ENCODE results near the gene TMEM44. TPM values are rescaled to one million over a fixed set of nuclear protein-coding genes. Genes with fewer than 3 reads are reported as not detected.

The TMEM44 gene
- polyA plus RNA-seq, 1 experiment, result 14.0 TPM

DNA sequence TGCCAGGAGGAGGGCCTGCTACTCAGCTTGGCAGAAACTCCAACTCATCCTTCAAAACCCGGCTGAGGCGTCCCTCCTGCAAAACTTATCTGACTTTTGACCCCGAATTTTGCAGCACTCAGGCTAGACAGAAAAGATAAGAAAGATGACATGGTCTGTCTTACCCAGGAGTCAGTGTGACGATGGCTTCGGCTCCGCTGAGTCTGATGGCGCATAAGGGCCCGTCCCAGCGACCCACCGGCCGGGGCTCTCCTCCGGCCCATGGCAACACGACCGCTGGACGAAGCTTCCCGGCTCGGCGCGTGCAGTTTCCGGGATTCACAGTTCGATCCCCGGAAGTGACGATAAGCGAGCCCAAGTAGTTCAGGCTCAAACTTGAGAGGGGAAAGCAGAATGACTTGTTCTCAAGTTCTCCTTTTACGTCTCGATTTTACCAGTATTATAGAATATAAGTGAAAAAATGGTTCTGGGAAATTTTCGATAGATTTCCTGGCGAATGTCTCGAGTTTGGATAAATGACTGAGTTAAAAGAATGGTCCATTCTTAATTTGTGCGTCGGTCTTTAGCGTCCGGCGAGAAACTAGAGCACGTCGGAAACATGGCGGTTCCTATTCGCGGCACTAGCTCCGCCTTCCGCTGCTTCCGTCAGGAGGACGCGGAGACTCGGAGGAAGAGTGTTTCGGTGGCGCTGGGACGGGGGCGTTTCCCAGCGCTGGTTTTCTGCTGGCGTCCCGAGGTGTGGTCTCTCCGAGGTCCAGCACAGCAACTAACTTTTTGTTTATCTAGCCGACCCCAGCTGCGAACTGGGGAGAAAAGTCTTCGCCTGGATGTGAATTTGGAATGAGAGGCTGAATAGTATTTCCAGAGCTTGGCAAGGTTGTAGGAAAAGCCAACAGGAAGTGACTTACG lies 38.9 kb upstream of the TMEM44 start, which contains the start of gene LSG1:
TSS of gene LSG1 (minus strand) at position 292 of the 909 bp plus-strand sequence. CDS start at position 263, 29 bp downstream.
- ChIA-PET CTCF (interaction anchor here (0.5 to 5.1 kb wide), 40 partner anchors 10 to 848 kb away, joined by 3 to 73 read pairs (median 4); partner anchors contain the start of gene XXYLT1), POLR2A (interaction anchor here (0.6 to 3.6 kb wide), 9 partner anchors 10 to 871 kb away, joined by 3 to 32 read pairs (median 4); partner anchors contain the start of genes FAM43A, PPP1R2 and XXYLT1)
- peak; percentile 87 for DNase-seq (ENCODE audit: low read depth, low spot score)

DNA sequence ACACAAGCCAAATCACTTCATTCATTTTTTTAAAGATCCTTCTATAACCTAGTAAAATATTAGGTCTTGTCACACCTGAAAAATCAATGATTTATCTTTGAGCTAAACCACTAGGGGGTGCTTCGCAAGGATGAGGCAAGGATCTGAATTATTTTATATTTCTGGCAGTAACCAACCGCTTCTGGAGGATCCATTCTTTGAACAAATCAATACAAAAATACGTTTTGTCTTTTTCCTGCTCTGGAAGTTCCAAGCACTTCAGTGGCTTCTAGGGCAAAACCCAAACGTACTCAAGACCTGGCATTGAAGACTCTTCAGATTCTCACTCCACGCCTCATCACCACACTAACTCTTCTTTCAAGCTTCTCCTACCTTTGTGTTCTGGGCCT lies 38.3 kb upstream of the TMEM44 start:
- CTCF ChIA-PET, result interaction anchor here (0.5 to 5.1 kb wide), 41 partner anchors 10 to 766 kb away, joined by 3 to 73 read pairs (median 4); partner anchors contain the start of gene XXYLT1
- Histone ChIP-seq H3K9me3 (ENCODE audit: control insufficient read depth, insufficient read depth, low read length) (no peaks in the 10 kb centered on the region), H3K27me3 (ENCODE audit: control insufficient read depth, insufficient read depth, low read length) (peaks cover 3% of the 10 kb centered on the region), H3K4me3 (ENCODE audit: low read depth, low read length) (peak overlapping the region; percentile 95), H3K27ac (ENCODE audit: low read depth, low read length) (peak overlapping the region; percentile 84)
- POLR2A ChIA-PET, result interaction anchor here (0.5 to 3.6 kb wide), 6 partner anchors 11 to 872 kb away, joined by 3 to 32 read pairs (median 5); partner anchors contain the start of genes FAM43A and PPP1R2
- TF ChIP-seq, protein P1, sequence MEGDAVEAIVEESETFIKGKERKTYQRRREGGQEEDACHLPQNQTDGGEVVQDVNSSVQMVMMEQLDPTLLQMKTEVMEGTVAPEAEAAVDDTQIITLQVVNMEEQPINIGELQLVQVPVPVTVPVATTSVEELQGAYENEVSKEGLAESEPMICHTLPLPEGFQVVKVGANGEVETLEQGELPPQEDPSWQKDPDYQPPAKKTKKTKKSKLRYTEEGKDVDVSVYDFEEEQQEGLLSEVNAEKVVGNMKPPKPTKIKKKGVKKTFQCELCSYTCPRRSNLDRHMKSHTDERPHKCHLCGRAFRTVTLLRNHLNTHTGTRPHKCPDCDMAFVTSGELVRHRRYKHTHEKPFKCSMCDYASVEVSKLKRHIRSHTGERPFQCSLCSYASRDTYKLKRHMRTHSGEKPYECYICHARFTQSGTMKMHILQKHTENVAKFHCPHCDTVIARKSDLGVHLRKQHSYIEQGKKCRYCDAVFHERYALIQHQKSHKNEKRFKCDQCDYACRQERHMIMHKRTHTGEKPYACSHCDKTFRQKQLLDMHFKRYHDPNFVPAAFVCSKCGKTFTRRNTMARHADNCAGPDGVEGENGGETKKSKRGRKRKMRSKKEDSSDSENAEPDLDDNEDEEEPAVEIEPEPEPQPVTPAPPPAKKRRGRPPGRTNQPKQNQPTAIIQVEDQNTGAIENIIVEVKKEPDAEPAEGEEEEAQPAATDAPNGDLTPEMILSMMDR (IDR thresholded peaks at IDR 0.05; ENCODE audit: low read depth, low read length), result peak; percentile 65
- no peak for DNase-seq (ENCODE audit: low read depth, low spot score)

More for the DNA sequence above, 38.9 kb upstream of the TMEM44 start, which contains the start of gene LSG1:
- H3K27me3 ChIP-seq (ENCODE audit: control insufficient read depth, insufficient read depth, low read length), result peaks cover 3% of the 10 kb centered on the region
- H3K9me3 ChIP-seq (ENCODE audit: control insufficient read depth, insufficient read depth, low read length), result no peaks in the 10 kb centered on the region
- peak within 1 kb of the TSS; percentile 95 for H3K4me3 ChIP-seq (ENCODE audit: low read depth, low read length)
- TF ChIP-seq, protein P1 (IDR thresholded peaks at IDR 0.05; ENCODE audit: low read depth, low read length), result no peak
- peak within 1 kb of the TSS; percentile 84 for H3K27ac ChIP-seq (ENCODE audit: low read depth, low read length)

DNA sequence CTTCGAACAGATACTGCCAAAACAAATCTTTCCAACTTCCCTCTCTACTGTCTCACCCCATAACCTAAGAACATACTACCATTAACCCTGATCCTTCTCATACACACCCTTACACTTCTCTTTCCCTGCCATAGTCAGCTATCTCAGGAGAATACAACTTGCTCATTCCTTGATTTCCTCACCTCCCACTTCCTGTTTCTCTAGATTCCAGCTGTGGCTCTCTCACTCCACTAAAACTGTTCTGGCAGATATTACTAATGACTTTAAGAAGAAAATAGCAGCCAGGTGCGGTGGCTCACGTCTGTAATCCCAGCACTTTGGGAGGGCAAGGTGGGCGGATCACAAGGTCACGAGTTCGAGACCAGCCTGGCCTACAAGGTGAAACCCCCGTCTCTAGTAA lies 34.1 kb upstream of the TMEM44 start:
- H3K27me3 ChIP-seq (ENCODE audit: control insufficient read depth, insufficient read depth, low read length), result no peaks in the 10 kb centered on the region
- H3K4me3 ChIP-seq (ENCODE audit: low read depth, low read length), result no peak overlapping the region
- no peaks in the 10 kb centered on the region for H3K9me3 ChIP-seq (ENCODE audit: control insufficient read depth, insufficient read depth, low read length)
- CTCF ChIA-PET, result interaction anchor here (0.7 to 1.0 kb wide), 3 partner anchors 21 to 603 kb away, joined by 4 to 5 read pairs (median 5); no protein-coding TSS in a partner anchor
- DNase-seq (ENCODE audit: low read depth, low spot score), result no peak
- TF ChIP-seq, protein P1 (IDR thresholded peaks at IDR 0.05; ENCODE audit: low read depth, low read length), result no peak
- POLR2A ChIA-PET, result no interaction called here
- no peak overlapping the region for H3K27ac ChIP-seq (ENCODE audit: low read depth, low read length)

DNA sequence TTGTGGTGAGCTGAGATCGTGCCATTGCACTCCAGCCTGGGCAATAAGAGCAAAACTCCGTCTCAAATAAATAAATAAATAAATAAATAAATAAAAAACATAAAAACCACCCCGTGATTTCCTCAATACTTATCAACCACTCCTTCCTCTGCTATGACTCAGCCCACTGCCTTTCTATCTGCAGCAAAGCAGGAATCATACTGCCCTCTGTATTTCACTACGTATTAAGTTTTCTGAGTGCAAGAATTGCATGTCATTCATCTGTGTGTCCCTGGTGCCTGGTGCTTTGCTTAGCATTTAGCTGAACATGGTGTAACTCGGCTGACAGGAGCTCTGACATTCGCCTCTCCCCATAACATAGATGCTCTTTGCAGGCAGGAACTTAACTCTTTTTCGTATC lies 31.6 kb upstream of the TMEM44 start:
- Histone ChIP-seq H3K27me3 (ENCODE audit: control insufficient read depth, insufficient read depth, low read length) (no peaks in the 10 kb centered on the region), H3K27ac (ENCODE audit: low read depth, low read length) (no peak overlapping the region), H3K4me3 (ENCODE audit: low read depth, low read length) (no peak overlapping the region), H3K9me3 (ENCODE audit: control insufficient read depth, insufficient read depth, low read length) (no peaks in the 10 kb centered on the region)
- POLR2A ChIA-PET, result no interaction called here
- CTCF ChIA-PET, result no interaction called here
- no peak for DNase-seq (ENCODE audit: low read depth, low spot score)
- TF ChIP-seq, protein P1 (IDR thresholded peaks at IDR 0.05; ENCODE audit: low read depth, low read length), result no peak
